Measurements from ENCODE around the gene SOCS4.

GRCh38 chr14:55026793-55027561 lies at the start of gene SOCS4, which contains the start of gene WDHD1:
- no peak for TF ChIP-seq CTCF (IDR thresholded peaks at IDR 0.05; ENCODE audit: low read depth, low read length)
- no peak for TF ChIP-seq EZH2phosphoT487 (IDR thresholded peaks at IDR 0.05; ENCODE audit: low read depth)

All from OCI-LY3 (cell line).